Peyer's patch (tissue), 4 donors: ENCODE measurements around the gene SP9. TPM values are rescaled to one million over a fixed set of nuclear protein-coding genes. Genes with fewer than 3 reads are reported as not detected.

Source experiments
- DNase-seq, 3 donors: peaks; one replicate each; pipeline ENCODE4 v3.0.0-alpha.2; 2017 to 2019
- H3K27ac ChIP-seq, 4 donors: fragments of 200-600 bp; sonication (generic); one replicate each; pipeline ENCODE4 v1.5.1; 2016 to 2019
- H3K27me3 ChIP-seq, 2 donors: fragments of 200-600 bp; sonication (generic); one replicate each; pipeline ENCODE4 v1.5.1; 2019
- H3K36me3 ChIP-seq, 3 donors: fragments of 200-600 bp; sonication (generic); one replicate each; pipeline ENCODE4 v1.5.1; 2016 to 2019
- H3K4me1 ChIP-seq, 4 donors: fragments of 200-600 bp; sonication (generic); one replicate each; pipeline ENCODE4 v1.5.1; 2016 to 2019
- H3K4me3 ChIP-seq, 4 donors: fragments of 200-600 bp; sonication (generic); 1 replicate in 3 of 4; 2 replicates in 1 of 4; pipeline ENCODE4 v1.5.1; 2016 to 2019; ENCODE audit warnings: mild to moderate bottlenecking in 1 of 4
- H3K9me3 ChIP-seq, 4 donors: fragments of 200-600 bp; sonication (generic); one replicate each; pipeline ENCODE4 v1.5.1; 2016 to 2019; ENCODE audit warnings: mild to moderate bottlenecking in 1 of 4
- CTCF ChIP-seq, 6 experiments: fragments of 450-650 bp in 4 of 6; fragments of 200-600 bp in 2 of 6; sonication (generic) in 1 of 6; IDR thresholded peaks; one replicate each; pipeline ENCODE4 v1.5.1; 2017 to 2019; ENCODE audit warnings: antibody characterized with exemption in 6 of 6, mild to moderate bottlenecking in 3 of 6, moderate library complexity in 1 of 6
- POLR2A ChIP-seq, 2 donors: fragments of 450-650 bp; IDR thresholded peaks; one replicate each; pipeline ENCODE4 v1.5.1; 2017; ENCODE audit warnings: antibody characterized with exemption in 2 of 2, mild to moderate bottlenecking in 2 of 2, moderate library complexity in 2 of 2
- total RNA-seq, 4 donors: library from RNA; depleted of rRNA; stranded (reverse); fragments of >200 nt; gene quantifications; one replicate each; pipeline ENCODE4 v1.1.0, GENCODE V29; 2016

Gene SP9
- total RNA-seq, 4 donors from 2014 or later = not detected

GRCh38 chr2:174336501-174337336 is 2.0 kb downstream of the SP9 start:
- peaks cover 0 to 70% (median 35%) of the 10 kb centered on the region in 4 donors for H3K4me1 ChIP-seq
- peak overlapping the region; percentile 11 to 50 (median 43) for H3K4me3 ChIP-seq
- TF ChIP-seq CTCF (IDR thresholded peaks at IDR 0.05) = peak in 3 of 6 experiments; percentile 10 to 32 (median 32)
- TF ChIP-seq POLR2A (IDR thresholded peaks at IDR 0.05) = no peak
- DNase-seq = peak in 2 of 3 donors; percentile 64 to 78
- peaks cover 0 to 91% of the 10 kb centered on the region in 2 donors for H3K27me3 ChIP-seq
- no peak overlapping the region for H3K27ac ChIP-seq
- peaks cover 0 to 20% (median 0%) of the 10 kb centered on the region in 4 donors for H3K9me3 ChIP-seq
- no peaks in the 10 kb centered on the region for H3K36me3 ChIP-seq

- Histone ChIP-seq H3K4me3 (peak overlapping the region; percentile 11 to 50 (median 43)), H3K9me3 (peaks cover 0 to 20% (median 0%) of the 10 kb centered on the region in 4 donors), H3K27ac (no peak overlapping the region), H3K4me1 (peaks cover 3 to 74% (median 43%) of the 10 kb centered on the region in 4 donors), H3K36me3 (no peaks in the 10 kb centered on the region), H3K27me3 (peaks cover 0 to 91% of the 10 kb centered on the region in 2 donors)
- TF ChIP-seq CTCF (IDR thresholded peaks at IDR 0.05) (no peak), POLR2A (IDR thresholded peaks at IDR 0.05) (no peak)
- peak in 1 of 3 donors; percentile 56 for DNase-seq
Measured at GRCh38 chr2:174337337-174338146, 2.8 kb downstream of the SP9 start.

- Histone ChIP-seq H3K27me3 (peaks cover 0 to 89% of the 10 kb centered on the region in 2 donors), H3K27ac (no peak overlapping the region), H3K9me3 (peaks cover 0 to 20% (median 0%) of the 10 kb centered on the region in 4 donors), H3K4me3 (no peak overlapping the region), H3K36me3 (no peaks in the 10 kb centered on the region), H3K4me1 (peaks cover 3 to 74% (median 44%) of the 10 kb centered on the region in 4 donors)
- TF ChIP-seq CTCF (IDR thresholded peaks at IDR 0.05) (no peak), POLR2A (IDR thresholded peaks at IDR 0.05) (no peak)
- DNase-seq = no peak
Measured at GRCh38 chr2:174338147-174338605, 3.4 kb downstream of the SP9 start.

- H3K4me1 ChIP-seq = peaks cover 3 to 74% (median 44%) of the 10 kb centered on the region in 4 donors
- no peak overlapping the region for H3K4me3 ChIP-seq
- no peaks in the 10 kb centered on the region for H3K36me3 ChIP-seq
- DNase-seq = no peak
- H3K27me3 ChIP-seq = peaks cover 3 to 89% of the 10 kb centered on the region in 2 donors
- no peak for TF ChIP-seq CTCF (IDR thresholded peaks at IDR 0.05)
- TF ChIP-seq POLR2A (IDR thresholded peaks at IDR 0.05) = no peak
- peaks cover 0 to 20% (median 0%) of the 10 kb centered on the region in 4 donors for H3K9me3 ChIP-seq
- H3K27ac ChIP-seq = no peak overlapping the region
Measured at GRCh38 chr2:174338671-174339560, 4.2 kb downstream of the SP9 start.
